WTC11 (cell line): Measurements from ENCODE around the gene MARS1.

Experiments
- CTCF ChIP-seq: fragments of 200-600 bp; IDR thresholded peaks from 2 replicates; pipeline ENCODE4 v1.8.0; 2022; ENCODE audit warnings: antibody characterized with exemption
- ESRRA ChIP-seq: sonication (generic); formaldehyde crosslinking; IDR thresholded peaks from 2 replicates; pipeline ENCODE4 v1.8.1; 2022; ENCODE audit warnings: mild to moderate bottlenecking, missing genetic modification reagents, borderline replicate concordance
- HMGXB4 ChIP-seq: sonication (generic); formaldehyde crosslinking; IDR thresholded peaks from 2 replicates; pipeline ENCODE4 v1.8.1; 2023; ENCODE audit warnings: mild to moderate bottlenecking, moderate library complexity, missing genetic modification reagents
- JUN ChIP-seq: sonication (generic); formaldehyde crosslinking; IDR thresholded peaks from 2 replicates; pipeline ENCODE4 v1.8.0; 2023; ENCODE audit warnings: mild to moderate bottlenecking, missing genetic modification reagents
- MAX ChIP-seq: sonication (generic); formaldehyde crosslinking; IDR thresholded peaks from 2 replicates; pipeline ENCODE4 v1.8.0; 2022; ENCODE audit warnings: mild to moderate bottlenecking, missing genetic modification reagents
- NR2C2 ChIP-seq: sonication (generic); formaldehyde crosslinking; IDR thresholded peaks from 2 replicates; pipeline ENCODE4 v1.8.0; 2022; ENCODE audit warnings: mild to moderate bottlenecking, missing genetic modification reagents
- NR3C1 ChIP-seq: sonication (generic); formaldehyde crosslinking; conservative IDR thresholded peaks from 2 replicates; pipeline ENCODE4 v1.8.1; 2023; ENCODE audit warnings: low read depth, mild to moderate bottlenecking, missing genetic modification reagents
- TEAD1 ChIP-seq: sonication (generic); formaldehyde crosslinking; IDR thresholded peaks from 2 replicates; pipeline ENCODE4 v1.8.0; 2022; ENCODE audit warnings: mild to moderate bottlenecking, missing genetic modification reagents
- ZNF219 ChIP-seq: sonication (generic); formaldehyde crosslinking; IDR thresholded peaks from 2 replicates; pipeline ENCODE4 v1.8.0; 2023; ENCODE audit warnings: missing genetic modification reagents, mild to moderate bottlenecking, borderline replicate concordance
- ZNF317 ChIP-seq: sonication (generic); formaldehyde crosslinking; IDR thresholded peaks from 2 replicates; pipeline ENCODE4 v1.8.1; 2023; ENCODE audit warnings: low read depth, mild to moderate bottlenecking, moderate library complexity, missing genetic modification reagents, borderline replicate concordance
- ZNF396 ChIP-seq: fragments of 250-450 bp; sonication (Bioruptor Pico); IDR thresholded peaks from 2 replicates; pipeline ENCODE4 v1.8.0; 2021; ENCODE audit warnings: mild to moderate bottlenecking, moderate library complexity, borderline replicate concordance
- TF ChIP-seq, protein P1 (sequence below): sonication (generic); formaldehyde crosslinking; conservative IDR thresholded peaks from 2 replicates; pipeline ENCODE4 v1.8.1; 2022; ENCODE audit warnings: mild to moderate bottlenecking, missing genetic modification reagents
- TF ChIP-seq, protein P2 (sequence below): sonication (generic); formaldehyde crosslinking; IDR thresholded peaks from 2 replicates; pipeline ENCODE4 v1.8.1; 2023; ENCODE audit warnings: mild to moderate bottlenecking, missing genetic modification reagents, moderate library complexity
- TF ChIP-seq, protein P3 (sequence below): sonication (generic); formaldehyde crosslinking; IDR thresholded peaks from 2 replicates; pipeline ENCODE4 v1.8.1; 2022; ENCODE audit warnings: mild to moderate bottlenecking, moderate library complexity, missing genetic modification reagents

- TF ChIP-seq, protein P1, sequence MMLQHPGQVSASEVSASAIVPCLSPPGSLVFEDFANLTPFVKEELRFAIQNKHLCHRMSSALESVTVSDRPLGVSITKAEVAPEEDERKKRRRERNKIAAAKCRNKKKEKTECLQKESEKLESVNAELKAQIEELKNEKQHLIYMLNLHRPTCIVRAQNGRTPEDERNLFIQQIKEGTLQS (CRISPR knock-in tag), result no peak
- TF ChIP-seq TEAD1 (CRISPR knock-in tag) (no peak), CTCF (no peak), HMGXB4 (CRISPR knock-in tag) (no peak), NR2C2 (CRISPR knock-in tag) (no peak), NR3C1 (CRISPR knock-in tag) (no peak), ESRRA (CRISPR knock-in tag) (no peak), ZNF317 (CRISPR knock-in tag) (no peak), ZNF396 (CRISPR knock-in tag) (no peak), MAX (CRISPR knock-in tag) (no peak), ZNF219 (no peak), JUN (no peak)
- TF ChIP-seq, protein P2, sequence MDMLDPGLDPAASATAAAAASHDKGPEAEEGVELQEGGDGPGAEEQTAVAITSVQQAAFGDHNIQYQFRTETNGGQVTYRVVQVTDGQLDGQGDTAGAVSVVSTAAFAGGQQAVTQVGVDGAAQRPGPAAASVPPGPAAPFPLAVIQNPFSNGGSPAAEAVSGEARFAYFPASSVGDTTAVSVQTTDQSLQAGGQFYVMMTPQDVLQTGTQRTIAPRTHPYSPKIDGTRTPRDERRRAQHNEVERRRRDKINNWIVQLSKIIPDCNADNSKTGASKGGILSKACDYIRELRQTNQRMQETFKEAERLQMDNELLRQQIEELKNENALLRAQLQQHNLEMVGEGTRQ, result no peak
- TF ChIP-seq, protein P3, sequence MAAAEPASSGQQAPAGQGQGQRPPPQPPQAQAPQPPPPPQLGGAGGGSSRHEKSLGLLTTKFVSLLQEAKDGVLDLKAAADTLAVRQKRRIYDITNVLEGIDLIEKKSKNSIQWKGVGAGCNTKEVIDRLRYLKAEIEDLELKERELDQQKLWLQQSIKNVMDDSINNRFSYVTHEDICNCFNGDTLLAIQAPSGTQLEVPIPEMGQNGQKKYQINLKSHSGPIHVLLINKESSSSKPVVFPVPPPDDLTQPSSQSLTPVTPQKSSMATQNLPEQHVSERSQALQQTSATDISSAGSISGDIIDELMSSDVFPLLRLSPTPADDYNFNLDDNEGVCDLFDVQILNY (CRISPR knock-in tag), result no peak
Observed at GRCh38 chr12:57512665-57513064, 24.8 kb downstream of the MARS1 start.
